B cell (primary cell): Measurements from ENCODE around the gene PDCD4.

ENCODE experiments used
- EZH2 ChIP-seq: IDR thresholded peaks from 2 replicates; pipeline ENCODE4 v1.6.1; 2012; ENCODE audit warnings: borderline replicate concordance, low read depth, mild to moderate bottlenecking, moderate library complexity, low read length; ENCODE audit not compliant: insufficient read depth, poor library complexity, severe bottlenecking
- TF ChIP-seq, protein P1 (sequence below): fragments of 200-600 bp; IDR thresholded peaks from one replicate; pipeline ENCODE4 v1.8.0; 2022; ENCODE audit warnings: antibody characterized with exemption, mild to moderate bottlenecking

DNA sequence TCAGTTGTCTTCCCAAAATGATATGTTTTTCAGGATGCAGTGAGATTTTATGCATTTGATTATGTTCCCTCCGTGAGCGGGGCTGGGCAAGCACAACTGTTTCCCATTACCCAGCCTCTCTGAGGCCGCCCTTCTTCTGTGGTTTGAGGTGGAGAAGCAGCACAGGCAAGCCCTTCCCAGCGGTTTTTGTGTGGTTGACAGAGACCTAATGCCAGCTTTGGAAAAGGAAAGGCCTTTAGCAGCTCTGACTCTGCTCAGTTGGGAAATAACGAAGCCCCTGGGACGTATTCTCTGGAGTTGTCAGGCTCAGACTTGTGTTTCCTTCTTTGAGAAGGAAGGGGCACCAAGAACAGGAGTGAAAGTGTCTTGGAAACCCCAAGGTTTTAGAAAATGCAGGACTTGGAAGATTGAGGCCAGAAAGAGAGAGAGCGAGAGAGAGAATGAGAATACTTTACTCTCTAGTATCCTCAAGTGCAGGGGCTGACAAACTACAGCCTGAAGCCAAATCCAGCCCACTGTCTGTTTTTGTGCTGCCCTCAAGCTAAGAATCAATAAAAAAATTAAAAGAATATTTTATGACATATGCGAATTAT, 20.6 kb upstream of the PDCD4 start:
- TF ChIP-seq EZH2 = no peak
- TF ChIP-seq, protein P1, sequence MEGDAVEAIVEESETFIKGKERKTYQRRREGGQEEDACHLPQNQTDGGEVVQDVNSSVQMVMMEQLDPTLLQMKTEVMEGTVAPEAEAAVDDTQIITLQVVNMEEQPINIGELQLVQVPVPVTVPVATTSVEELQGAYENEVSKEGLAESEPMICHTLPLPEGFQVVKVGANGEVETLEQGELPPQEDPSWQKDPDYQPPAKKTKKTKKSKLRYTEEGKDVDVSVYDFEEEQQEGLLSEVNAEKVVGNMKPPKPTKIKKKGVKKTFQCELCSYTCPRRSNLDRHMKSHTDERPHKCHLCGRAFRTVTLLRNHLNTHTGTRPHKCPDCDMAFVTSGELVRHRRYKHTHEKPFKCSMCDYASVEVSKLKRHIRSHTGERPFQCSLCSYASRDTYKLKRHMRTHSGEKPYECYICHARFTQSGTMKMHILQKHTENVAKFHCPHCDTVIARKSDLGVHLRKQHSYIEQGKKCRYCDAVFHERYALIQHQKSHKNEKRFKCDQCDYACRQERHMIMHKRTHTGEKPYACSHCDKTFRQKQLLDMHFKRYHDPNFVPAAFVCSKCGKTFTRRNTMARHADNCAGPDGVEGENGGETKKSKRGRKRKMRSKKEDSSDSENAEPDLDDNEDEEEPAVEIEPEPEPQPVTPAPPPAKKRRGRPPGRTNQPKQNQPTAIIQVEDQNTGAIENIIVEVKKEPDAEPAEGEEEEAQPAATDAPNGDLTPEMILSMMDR = no peak
